Right lobe of liver (tissue), 6 donors: Measurements from ENCODE around the gene LRRC71. TPM values are rescaled to one million over a fixed set of nuclear protein-coding genes. Genes with fewer than 3 reads are reported as not detected.

Experiments used
- ATAC-seq, 4 donors: fragments of 200-7000 bp; cut with Tn5 transposase; one replicate each; pipeline ENCODE4 v1.9.1; 2020; ENCODE audit warnings: mild to moderate bottlenecking in 4 of 4, moderate library complexity in 4 of 4
- DNase-seq, 3 donors: peaks; one replicate each; pipeline ENCODE4 v3.0.0-alpha.2; 2020
- H3K27ac ChIP-seq, 3 donors: fragments of 200-600 bp; one replicate each; pipeline ENCODE4 v1.8.0; 2022
- H3K27me3 ChIP-seq, 2 donors: fragments of 200-600 bp; one replicate each; pipeline ENCODE4 v1.8.0; 2022
- H3K36me3 ChIP-seq, 4 donors: fragments of 200-600 bp; sonication (generic) in 1 of 4; one replicate each; pipeline versions ENCODE4 v1.5.1 to v1.8.0; 2017 to 2022; ENCODE audit warnings: control low read depth in 1 of 4
- H3K4me1 ChIP-seq, 4 donors: fragments of 200-600 bp; sonication (generic) in 1 of 4; one replicate each; pipeline versions ENCODE4 v1.5.1 to v1.8.0; 2017 to 2022; ENCODE audit warnings: control low read depth in 1 of 4
- H3K4me3 ChIP-seq, 3 donors: fragments of 200-600 bp; one replicate each; pipeline ENCODE4 v1.8.0; 2022
- H3K9me3 ChIP-seq, 4 donors: fragments of 200-600 bp; sonication (generic) in 1 of 4; one replicate each; pipeline versions ENCODE4 v1.5.1 to v1.8.0; 2017 to 2022; ENCODE audit warnings: control low read depth in 1 of 4
- POLR2A ChIP-seq: fragments of 450-650 bp; IDR thresholded peaks from one replicate; pipeline ENCODE4 v1.6.1; 2017; ENCODE audit warnings: antibody characterized with exemption, mild to moderate bottlenecking
- WGBS: methylation state at CpG from one replicate; pipeline ENCODE4 v1.1.6; 2018; ENCODE audit warnings: low coverage, low lambda C conversion rate; ENCODE audit not compliant: insufficient coverage; ENCODE audit errors: missing lambda C conversion rate; 5-methylcytosine and 5-hydroxymethylcytosine counted together
- intact Hi-C, 2 donors: fragments of 100-400 bp; cut with DNase I; formaldehyde crosslinking; loops; one replicate each; pipeline versions ENCODE4 v1.11.2 to v1.14.1; 2022
- total RNA-seq, 6 experiments: library from RNA; depleted of rRNA in 2 of 6; stranded (reverse); fragments of >200 nt in 2 of 6; fragmentation: NEBNext Ultra II Directional in 3 of 6; extraction: Animal tissue kit (Norgen Biotek cat#: 25700) in 3 of 6; gene quantifications; one replicate each; pipeline versions ENCODE4 v1.1.0 to v1.2.4, GENCODE V29; 2016 to 2023
- TF ChIP-seq, protein P1 (sequence below), 4 donors: fragments of 200-600 bp in 3 of 4; fragments of 450-650 bp in 1 of 4; IDR thresholded peaks; one replicate each; pipeline versions ENCODE4 v1.5.1 to v1.8.0; 2016 to 2022; ENCODE audit warnings: antibody characterized with exemption in 4 of 4, mild to moderate bottlenecking in 2 of 4
- donor health status: DM: no; HTN: yes; CAD: no.
- donor health status: DM: no; HTN: no; CAD: no.
- donor health status: DM: no; HTN: no; CAD: no.
- donor health status: DM: no; HTN: yes; CAD: no.
- donor health status: DM: no; HTN: yes; CAD: no.

Gene LRRC71
- total RNA-seq, 6 experiments from 2014 or later, result 0.12 to 0.20 TPM; not detected in 4

DNA sequence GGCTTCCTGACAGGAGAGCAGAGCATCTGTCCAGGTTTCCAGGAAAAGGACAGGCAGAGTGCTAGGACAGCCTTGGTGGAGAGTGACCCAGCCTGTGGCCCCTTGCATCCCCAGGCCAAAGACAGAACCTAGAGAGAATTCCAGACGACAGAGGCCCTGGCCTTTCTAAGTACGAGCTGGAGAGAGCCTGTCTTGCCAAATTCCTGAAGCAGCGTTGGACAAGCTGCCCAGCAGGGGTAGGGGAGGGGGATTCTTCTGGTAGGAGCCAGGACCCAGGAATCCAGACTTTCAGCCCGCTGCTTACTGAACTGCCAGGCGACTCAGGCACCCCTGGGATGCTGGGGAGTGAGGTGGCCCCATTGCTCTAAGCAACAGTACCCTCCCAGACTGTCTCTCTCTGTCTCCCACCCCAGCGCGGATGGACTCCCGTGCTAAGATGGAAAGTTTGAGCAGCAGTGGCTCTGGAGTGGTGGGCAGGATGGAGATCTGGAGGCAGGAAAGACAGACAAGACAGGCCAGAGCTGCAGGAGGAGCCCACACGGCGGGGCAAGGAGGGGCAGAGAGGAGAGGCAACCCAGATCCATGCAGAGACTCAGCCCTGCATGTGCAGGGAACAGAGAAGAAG is 35.8 kb upstream of the LRRC71 start:
- no peak overlapping the region for H3K4me3 ChIP-seq
- H3K27me3 ChIP-seq, result no peaks in the 10 kb centered on the region
- TF ChIP-seq, protein P1, sequence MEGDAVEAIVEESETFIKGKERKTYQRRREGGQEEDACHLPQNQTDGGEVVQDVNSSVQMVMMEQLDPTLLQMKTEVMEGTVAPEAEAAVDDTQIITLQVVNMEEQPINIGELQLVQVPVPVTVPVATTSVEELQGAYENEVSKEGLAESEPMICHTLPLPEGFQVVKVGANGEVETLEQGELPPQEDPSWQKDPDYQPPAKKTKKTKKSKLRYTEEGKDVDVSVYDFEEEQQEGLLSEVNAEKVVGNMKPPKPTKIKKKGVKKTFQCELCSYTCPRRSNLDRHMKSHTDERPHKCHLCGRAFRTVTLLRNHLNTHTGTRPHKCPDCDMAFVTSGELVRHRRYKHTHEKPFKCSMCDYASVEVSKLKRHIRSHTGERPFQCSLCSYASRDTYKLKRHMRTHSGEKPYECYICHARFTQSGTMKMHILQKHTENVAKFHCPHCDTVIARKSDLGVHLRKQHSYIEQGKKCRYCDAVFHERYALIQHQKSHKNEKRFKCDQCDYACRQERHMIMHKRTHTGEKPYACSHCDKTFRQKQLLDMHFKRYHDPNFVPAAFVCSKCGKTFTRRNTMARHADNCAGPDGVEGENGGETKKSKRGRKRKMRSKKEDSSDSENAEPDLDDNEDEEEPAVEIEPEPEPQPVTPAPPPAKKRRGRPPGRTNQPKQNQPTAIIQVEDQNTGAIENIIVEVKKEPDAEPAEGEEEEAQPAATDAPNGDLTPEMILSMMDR (IDR thresholded peaks at IDR 0.05), result no peak
- no peak for TF ChIP-seq POLR2A
- no peaks in the 10 kb centered on the region for H3K4me1 ChIP-seq
- intact Hi-C loops, result no loop called here
- ATAC-seq, result no peak
- 50% methylated on average over 8 of the region's 10 CpGs for WGBS
- H3K36me3 ChIP-seq, result no peaks in the 10 kb centered on the region
- no peaks in the 10 kb centered on the region for H3K9me3 ChIP-seq
- no peak overlapping the region for H3K27ac ChIP-seq
- no peak for DNase-seq

DNA sequence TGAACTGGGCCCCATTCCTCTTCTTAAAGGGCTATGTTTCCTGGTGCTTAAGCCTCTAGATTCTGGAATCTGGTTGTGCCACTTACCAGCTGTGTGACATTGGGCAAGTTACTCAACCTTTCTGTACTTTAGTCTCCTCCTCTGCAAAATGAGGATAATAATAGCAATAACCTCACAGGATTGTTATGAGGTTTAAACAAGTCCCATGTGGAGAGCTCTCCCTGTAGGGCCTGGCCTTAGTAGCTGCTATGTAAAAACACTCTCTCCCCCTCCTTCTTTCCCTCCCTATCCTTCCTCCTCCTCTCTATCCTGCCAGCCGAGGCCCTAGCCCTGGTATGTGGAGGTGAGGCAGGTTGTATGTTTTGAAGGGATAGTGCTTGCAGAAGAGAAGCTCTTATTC is 35.1 kb upstream of the LRRC71 start:
- TF ChIP-seq, protein P1 (IDR thresholded peaks at IDR 0.05), result no peak
- TF ChIP-seq POLR2A, result no peak
- Histone ChIP-seq H3K27me3 (no peaks in the 10 kb centered on the region), H3K36me3 (no peaks in the 10 kb centered on the region), H3K4me1 (no peaks in the 10 kb centered on the region), H3K9me3 (no peaks in the 10 kb centered on the region), H3K27ac (no peak overlapping the region), H3K4me3 (no peak overlapping the region)
- intact Hi-C loops, result no loop called here
- ATAC-seq (no peak), DNase-seq (no peak)
- 0% methylated on average over 1 of the region's 1 CpG for WGBS

DNA sequence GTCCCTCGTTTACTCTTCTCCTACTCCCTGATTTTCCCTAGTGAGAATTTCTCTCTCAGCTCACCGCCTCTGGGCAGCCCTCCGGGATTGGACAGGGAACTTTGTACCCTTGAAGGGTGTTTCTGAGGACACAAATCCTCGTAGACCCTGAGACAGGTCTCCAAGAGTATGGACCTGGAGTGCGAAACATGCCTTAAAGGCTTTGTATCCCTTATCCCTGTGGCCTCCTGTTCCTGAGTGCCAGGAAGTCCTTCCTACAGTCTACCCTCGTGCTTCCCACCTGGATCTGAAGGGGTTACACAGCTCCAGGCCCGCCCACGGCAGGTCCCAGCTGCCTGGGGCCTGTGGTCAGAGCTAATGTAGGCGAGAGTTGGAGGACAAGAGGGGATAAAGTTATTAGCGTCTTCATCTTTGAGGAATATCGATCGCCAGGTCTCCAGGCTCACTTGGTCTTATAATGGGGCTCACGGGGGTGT is 34.5 kb upstream of the LRRC71 start:
- Histone ChIP-seq H3K9me3 (no peaks in the 10 kb centered on the region), H3K36me3 (no peaks in the 10 kb centered on the region), H3K4me1 (no peaks in the 10 kb centered on the region), H3K4me3 (no peak overlapping the region), H3K27me3 (no peaks in the 10 kb centered on the region), H3K27ac (no peak overlapping the region)
- 58% methylated on average over 8 of the region's 13 CpGs for WGBS
- intact Hi-C loops, result no loop called here
- no peak for DNase-seq
- ATAC-seq, result no peak
- TF ChIP-seq, protein P1 (IDR thresholded peaks at IDR 0.05), result no peak
- no peak for TF ChIP-seq POLR2A

DNA sequence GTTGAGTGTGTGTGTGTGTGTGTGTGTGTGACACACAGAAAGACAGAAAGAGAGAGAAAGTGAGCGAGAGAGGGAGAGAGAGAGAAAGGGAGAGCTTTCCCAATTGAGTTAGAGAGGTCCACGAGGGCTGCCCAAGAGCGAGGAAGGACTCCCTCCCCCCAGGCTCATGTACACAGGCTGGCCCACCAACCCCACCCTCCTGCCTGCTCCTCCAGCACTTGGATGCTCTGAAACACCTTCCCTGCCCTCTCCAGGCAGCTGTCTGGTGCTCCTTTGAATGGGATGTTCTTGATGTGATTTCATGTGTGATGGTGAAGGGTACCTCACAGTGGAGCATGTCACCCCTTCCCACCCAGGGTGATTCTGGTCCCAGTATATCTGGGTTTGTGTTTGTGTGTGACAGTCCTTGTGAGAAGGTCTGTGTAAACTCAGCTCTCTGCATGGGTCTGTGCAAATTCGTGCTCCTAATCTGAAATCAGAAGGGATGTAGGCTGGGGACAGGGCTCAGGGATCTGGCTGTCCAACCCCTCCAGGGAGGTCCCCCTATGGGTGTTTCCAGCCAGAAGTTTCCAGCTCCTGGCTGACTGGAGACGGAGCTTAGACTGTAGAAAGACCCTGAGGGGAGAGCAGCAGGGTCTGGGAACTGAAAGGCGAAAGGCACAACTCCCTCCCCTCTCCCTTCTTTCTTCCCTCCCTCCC is 33.7 kb upstream of the LRRC71 start:
- Histone ChIP-seq H3K27me3 (no peaks in the 10 kb centered on the region), H3K4me1 (no peaks in the 10 kb centered on the region), H3K9me3 (no peaks in the 10 kb centered on the region), H3K27ac (no peak overlapping the region), H3K4me3 (no peak overlapping the region), H3K36me3 (no peaks in the 10 kb centered on the region)
- TF ChIP-seq POLR2A, result no peak
- TF ChIP-seq, protein P1 (IDR thresholded peaks at IDR 0.05), result no peak
- DNase-seq, result no peak
- 21% methylated on average over 2 of the region's 6 CpGs for WGBS
- intact Hi-C loops, result no loop called here
- no peak for ATAC-seq
